ENCODE measurements around the gene SOX12.

DNA sequence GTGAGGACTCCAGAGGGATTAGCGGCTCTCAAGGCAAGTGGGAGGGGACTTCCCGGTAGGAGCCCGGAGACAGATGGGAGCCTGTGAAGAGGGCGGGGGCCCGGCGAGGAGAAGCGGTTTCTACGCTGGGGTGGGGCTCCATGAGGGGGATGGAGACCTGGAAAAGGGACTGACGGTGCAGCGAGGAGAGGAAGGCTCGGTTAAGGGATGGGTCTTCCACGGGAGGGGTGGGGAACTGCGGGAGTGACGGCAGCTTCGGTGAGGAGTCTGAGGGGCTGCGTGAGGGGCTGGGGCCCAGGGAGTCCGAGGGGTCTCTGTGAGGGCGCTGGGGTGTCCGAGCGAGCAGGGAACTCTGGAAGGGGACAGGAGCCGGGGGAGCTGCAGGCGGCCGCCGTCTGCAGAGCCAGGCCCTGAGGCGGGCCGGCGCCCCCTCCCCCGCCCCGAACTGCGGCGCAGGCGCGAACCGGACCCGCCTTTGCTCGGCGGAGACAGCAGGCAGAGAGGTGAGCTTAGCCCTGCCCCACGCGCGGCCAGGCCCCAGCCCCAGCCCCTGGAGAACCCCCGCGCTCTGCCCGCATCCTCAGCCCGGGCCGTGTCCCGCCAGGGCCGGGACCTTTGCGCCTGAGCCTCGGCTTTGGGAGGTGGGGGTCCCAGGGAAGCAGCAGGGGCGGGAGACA lies 21.4 kb downstream of the SOX12 start, which contains the start of gene NRSN2:
- peak; percentile 46; the same call in 1 of the 2 replicates for TF ChIP-seq POLR2A (IDR thresholded peaks at IDR 0.05; ENCODE audit: low read depth, low read length)
- no peak for TF ChIP-seq POLR2AphosphoS5 (IDR thresholded peaks at IDR 0.05; ENCODE audit: low read depth, low read length)
